Neutrophil (primary cell): ENCODE measurements around the gene CUL3.
A peak's percentile ranks its signal among the peaks of the same experiment; 100 is the strongest.

Source experiments
- H3K27ac ChIP-seq: fragments of 200-600 bp; sonication (generic); 2 replicates; pipeline ENCODE4 v1.5.1; 2016; ENCODE audit warnings: mild to moderate bottlenecking, moderate library complexity
- H3K27me3 ChIP-seq: fragments of 200-600 bp; sonication (generic); 2 replicates; pipeline ENCODE4 v1.6.0; 2016; ENCODE audit warnings: mild to moderate bottlenecking
- H3K36me3 ChIP-seq: fragments of 200-600 bp; sonication (generic); 2 replicates; pipeline ENCODE4 v1.5.1; 2017
- H3K4me1 ChIP-seq, 2 experiments: fragments of 200-600 bp in 1 of 2; sonication (generic) in 1 of 2; 1 replicate in 1 of 2; 2 replicates in 1 of 2; pipeline versions ENCODE4 v1.5.1 to v1.6.1; 2013 to 2016; ENCODE audit warnings: low read depth in 1 of 2, low read length in 1 of 2, mild to moderate bottlenecking in 1 of 2, moderate library complexity in 1 of 2; ENCODE audit not compliant: control insufficient read depth in 1 of 2, insufficient read depth in 1 of 2
- H3K4me3 ChIP-seq, 2 experiments: fragments of 200-600 bp in 1 of 2; sonication (generic) in 1 of 2; 1 replicate in 1 of 2; 2 replicates in 1 of 2; pipeline ENCODE4 v1.5.1; 2013 to 2016; ENCODE audit warnings: low read depth in 1 of 2, low read length in 1 of 2, mild to moderate bottlenecking in 1 of 2, moderate library complexity in 1 of 2
- H3K9me3 ChIP-seq: fragments of 200-600 bp; sonication (generic); 2 replicates; pipeline ENCODE4 v1.5.1; 2016
- CTCF ChIP-seq: fragments of 200-600 bp; sonication (generic); IDR thresholded peaks from 2 replicates; pipeline ENCODE4 v1.5.1; 2016; ENCODE audit warnings: antibody characterized with exemption

Gene CUL3

GRCh38 chr2:224427471-224427870 lies 157.7 kb downstream of the CUL3 start:
- peak overlapping the region; percentile 43 for H3K27ac ChIP-seq
- H3K4me1 ChIP-seq: peaks cover 0 to 14% of the 10 kb centered on the region in 2 experiments
- H3K9me3 ChIP-seq: no peaks in the 10 kb centered on the region
- no peak for TF ChIP-seq CTCF
- no peak overlapping the region for H3K4me3 ChIP-seq
- no peaks in the 10 kb centered on the region for H3K27me3 ChIP-seq
- no peaks in the 10 kb centered on the region for H3K36me3 ChIP-seq

GRCh38 chr2:224426656-224427055 lies 158.5 kb downstream of the CUL3 start:
- Histone ChIP-seq H3K36me3 (no peaks in the 10 kb centered on the region), H3K27ac (peak overlapping the region; percentile 43), H3K27me3 (no peaks in the 10 kb centered on the region), H3K4me1 (peaks cover 0 to 14% of the 10 kb centered on the region in 2 experiments), H3K4me3 (no peak overlapping the region), H3K9me3 (no peaks in the 10 kb centered on the region)
- no peak for TF ChIP-seq CTCF

- no peak for TF ChIP-seq CTCF
- no peaks in the 10 kb centered on the region for H3K36me3 ChIP-seq
- H3K9me3 ChIP-seq: no peaks in the 10 kb centered on the region
- no peak overlapping the region for H3K27ac ChIP-seq
- no peaks in the 10 kb centered on the region for H3K27me3 ChIP-seq
- H3K4me1 ChIP-seq: no peaks in the 10 kb centered on the region
- H3K4me3 ChIP-seq: no peak overlapping the region
These were observed 164.1 kb downstream of the CUL3 start for GRCh38 chr2:224421065-224421464.
